ENCODE measurements around the gene ANKRD11.

Gene ANKRD11

GRCh38 chr16:89297156-89297874 lies 193.0 kb downstream of the ANKRD11 start:
- DNase-seq (ENCODE audit: low spot score): no peak

GRCh38 chr16:89295915-89296314 lies 194.4 kb downstream of the ANKRD11 start:
- no peak for DNase-seq (ENCODE audit: low spot score)

- DNase-seq (ENCODE audit: low spot score): no peak
Observed at GRCh38 chr16:89295071-89295900, 195.1 kb downstream of the ANKRD11 start.

- DNase-seq (ENCODE audit: low spot score): no peak
Observed at GRCh38 chr16:89294486-89294885, 195.9 kb downstream of the ANKRD11 start.

- no peak for DNase-seq (ENCODE audit: low spot score)
Observed at GRCh38 chr16:89293276-89294143, 196.9 kb downstream of the ANKRD11 start.

GRCh38 chr16:89292443-89293078 lies 197.8 kb downstream of the ANKRD11 start:
- no peak for DNase-seq (ENCODE audit: low spot score)

GRCh38 chr16:89291776-89292175 lies 198.6 kb downstream of the ANKRD11 start:
- DNase-seq (ENCODE audit: low spot score): no peak

GRCh38 chr16:89291363-89291762 lies 199.0 kb downstream of the ANKRD11 start:
- no peak for DNase-seq (ENCODE audit: low spot score)

- no peak for DNase-seq (ENCODE audit: low spot score)
Observed at GRCh38 chr16:89290887-89291286, 199.5 kb downstream of the ANKRD11 start.

- DNase-seq (ENCODE audit: low spot score): no peak
Observed at GRCh38 chr16:89290472-89290871, 199.9 kb downstream of the ANKRD11 start.

GRCh38 chr16:89289428-89290395 lies 200.6 kb downstream of the ANKRD11 start:
- peak; percentile 96 for DNase-seq (ENCODE audit: low spot score)

- DNase-seq (ENCODE audit: low spot score): no peak
Observed at GRCh38 chr16:89288966-89289365, 201.4 kb downstream of the ANKRD11 start.

GRCh38 chr16:89288577-89288844 lies 201.8 kb downstream of the ANKRD11 start:
- DNase-seq (ENCODE audit: low spot score): no peak

- DNase-seq (ENCODE audit: low spot score): no peak
Observed at GRCh38 chr16:89287777-89288576, 202.4 kb downstream of the ANKRD11 start.

- no peak for DNase-seq (ENCODE audit: low spot score)
Observed at GRCh38 chr16:89286096-89286495, 204.3 kb downstream of the ANKRD11 start.

GRCh38 chr16:89285381-89285780 lies 205.0 kb downstream of the ANKRD11 start:
- no peak for DNase-seq (ENCODE audit: low spot score)

- DNase-seq (ENCODE audit: low spot score): no peak
Observed at GRCh38 chr16:89283449-89283848, 206.9 kb downstream of the ANKRD11 start.

GRCh38 chr16:89282523-89282922 lies 207.8 kb downstream of the ANKRD11 start:
- no peak for DNase-seq (ENCODE audit: low spot score)

GRCh38 chr16:89281829-89282228 lies 208.5 kb downstream of the ANKRD11 start:
- no peak for DNase-seq (ENCODE audit: low spot score)

- no peak for DNase-seq (ENCODE audit: low spot score)
Observed at GRCh38 chr16:89281189-89281577, 209.2 kb downstream of the ANKRD11 start.
